GM12878 (cell line): ENCODE data around the gene OTUB1.

Experiments used
- ATF3 ChIP-seq: IDR thresholded peaks from 2 replicates; pipeline ENCODE4 v1.6.1; 2011; ENCODE audit warnings: low read depth, mild to moderate bottlenecking, low read length, moderate library complexity, borderline replicate concordance; ENCODE audit errors: extremely low read depth
- CREM ChIP-seq: IDR thresholded peaks from 2 replicates; pipeline ENCODE4 v1.6.1; 2014; ENCODE audit warnings: antibody characterized with exemption, low read depth
- CTCF ChIP-seq, 3 experiments: IDR thresholded peaks in 2 of 3; conservative IDR thresholded peaks in 1 of 3; 2 replicates each; pipeline ENCODE4 v1.5.1; 2011; ENCODE audit warnings: low read depth in 3 of 3, low read length in 3 of 3, mild to moderate bottlenecking in 3 of 3, control low read depth in 2 of 3, moderate library complexity in 2 of 3, inconsistent platforms in 1 of 3, mixed read lengths in 1 of 3; ENCODE audit not compliant: control insufficient read depth in 2 of 3, insufficient read depth in 1 of 3; ENCODE audit errors: extremely low read depth in 1 of 3
- DPF2 ChIP-seq: fragments of 450-650 bp; IDR thresholded peaks from 2 replicates; pipeline ENCODE4 v1.6.1; 2017; ENCODE audit warnings: mild to moderate bottlenecking
- EZH2 ChIP-seq: IDR thresholded peaks from 2 replicates; pipeline ENCODE4 v1.6.1; 2012; ENCODE audit warnings: low read depth, mild to moderate bottlenecking, control low read depth, inconsistent platforms, low read length, borderline replicate concordance; ENCODE audit not compliant: control insufficient read depth
- GABPA ChIP-seq: IDR thresholded peaks from 2 replicates; pipeline ENCODE4 v1.6.1; 2014; ENCODE audit warnings: antibody characterized with exemption, low read depth, mild to moderate bottlenecking, inconsistent platforms
- MYC ChIP-seq: IDR thresholded peaks from 2 replicates; pipeline ENCODE4 v1.6.1; 2011; ENCODE audit warnings: mild to moderate bottlenecking, low read length, moderate library complexity, inconsistent platforms; ENCODE audit not compliant: insufficient read depth, insufficient replicate concordance, insufficient read length, severe bottlenecking
- RAD21 ChIP-seq: IDR thresholded peaks from 2 replicates; pipeline ENCODE4 v1.6.1; 2011; ENCODE audit warnings: mild to moderate bottlenecking, low read depth, low read length, moderate library complexity; ENCODE audit not compliant: insufficient read depth
- REST ChIP-seq: IDR thresholded peaks from 2 replicates; pipeline ENCODE4 v1.6.1; 2012; ENCODE audit warnings: mild to moderate bottlenecking, low read depth, low read length
- SMC3 ChIP-seq: IDR thresholded peaks from 2 replicates; pipeline ENCODE4 v1.6.1; 2011; ENCODE audit warnings: low read length, improper control_type of control experiment, borderline replicate concordance

DNA sequence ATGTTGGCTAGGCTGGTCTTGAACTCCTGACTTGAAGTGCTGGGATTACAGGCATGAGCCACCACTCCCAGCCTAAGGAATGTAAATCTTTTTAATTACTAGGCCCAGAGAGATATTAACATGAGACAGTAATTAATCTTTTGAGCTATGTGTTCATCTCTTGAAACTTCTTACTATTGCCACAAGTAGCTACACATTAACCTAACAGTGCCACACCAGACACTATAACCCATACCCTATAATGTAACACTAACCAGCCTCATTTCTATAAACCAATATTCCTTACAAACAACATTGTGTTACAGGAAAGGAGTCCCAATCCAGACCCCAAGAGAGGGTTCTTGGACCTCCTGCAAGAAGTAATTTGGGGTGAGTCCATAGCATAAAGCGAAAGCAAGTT, 19.8 kb upstream of the OTUB1 start:
- TF ChIP-seq ATF3 (no peak), MYC (no peak), GABPA (no peak), CTCF (IDR thresholded peaks at IDR 0.05 in 2 of 3, conservative IDR thresholded peaks at IDR 0.05 in 1 of 3; ENCODE audit: control insufficient read depth in 2 of 3, extremely low read depth in 1 of 3, insufficient read depth in 1 of 3, low read depth in 3 of 3, low read length in 3 of 3) (no peak), RAD21 (no peak), EZH2 (no peak), SMC3 (no peak), REST (no peak), CREM (no peak), DPF2 (no peak)
